Fibroblast of the aortic adventitia (primary cell): Measurements from ENCODE around the gene NFAT5. TPM values are rescaled to one million over a fixed set of nuclear protein-coding genes. Genes with fewer than 3 reads are reported as not detected.

Experiments
- DNase-seq: peaks from one replicate; pipeline ENCODE4 v3.0.0-alpha.2; 2010; ENCODE audit warnings: low read depth
- H3K4me3 ChIP-seq: 2 replicates; pipeline ENCODE4 v1.5.1; 2011; ENCODE audit warnings: low read depth, mild to moderate bottlenecking, control low read depth, low read length, moderate library complexity
- total RNA-seq: library from RNA; depleted of rRNA; stranded (reverse); fragments of >200 nt; gene quantifications from 2 replicates; pipeline ENCODE4 v1.2.3, GENCODE V29; 2012; ENCODE audit warnings: low replicate concordance
- TF ChIP-seq, protein P1 (sequence below): IDR thresholded peaks from 2 replicates; pipeline ENCODE4 v1.5.1; 2011; ENCODE audit warnings: mild to moderate bottlenecking, low read length, control low read depth, inconsistent platforms; ENCODE audit not compliant: insufficient read depth

The NFAT5 gene
- total RNA-seq, 1 donor: 53.9 TPM

DNA sequence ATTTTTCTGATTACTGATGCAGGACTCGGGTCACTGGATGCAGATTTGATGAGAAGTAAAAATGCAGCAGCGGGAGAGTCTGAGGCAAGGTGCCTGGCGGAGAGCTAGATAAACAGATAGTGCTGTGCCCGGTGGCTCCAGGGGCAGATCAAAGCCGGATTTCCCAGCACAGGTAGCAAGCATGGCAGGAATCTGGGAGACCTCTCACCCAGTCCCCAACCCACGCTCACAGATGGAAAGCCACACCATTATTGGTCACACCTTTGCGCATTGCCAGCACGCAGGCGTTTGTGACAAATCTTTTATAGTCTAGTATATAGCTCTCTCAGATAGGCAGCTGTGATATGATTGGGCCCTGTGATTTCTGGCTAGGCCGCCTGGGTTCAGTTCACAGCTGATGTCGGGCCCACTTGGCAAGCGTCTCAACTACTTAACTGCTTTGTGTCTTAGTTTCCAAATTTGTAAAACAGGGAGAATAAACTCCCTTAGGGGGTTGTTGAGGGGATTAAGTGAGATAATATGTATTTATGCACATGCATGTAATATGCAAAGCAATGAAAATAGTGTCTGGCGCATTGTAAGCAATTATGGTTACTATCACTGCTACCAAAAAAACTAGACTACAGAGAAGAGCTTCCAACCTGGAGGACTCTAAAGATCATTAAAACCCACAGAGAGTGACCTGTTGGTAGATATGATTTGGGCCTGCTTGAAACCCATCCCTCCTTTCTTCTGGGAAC lies 42.0 kb upstream of the NFAT5 start:
- H3K4me3 ChIP-seq: no peak overlapping the region
- TF ChIP-seq, protein P1, sequence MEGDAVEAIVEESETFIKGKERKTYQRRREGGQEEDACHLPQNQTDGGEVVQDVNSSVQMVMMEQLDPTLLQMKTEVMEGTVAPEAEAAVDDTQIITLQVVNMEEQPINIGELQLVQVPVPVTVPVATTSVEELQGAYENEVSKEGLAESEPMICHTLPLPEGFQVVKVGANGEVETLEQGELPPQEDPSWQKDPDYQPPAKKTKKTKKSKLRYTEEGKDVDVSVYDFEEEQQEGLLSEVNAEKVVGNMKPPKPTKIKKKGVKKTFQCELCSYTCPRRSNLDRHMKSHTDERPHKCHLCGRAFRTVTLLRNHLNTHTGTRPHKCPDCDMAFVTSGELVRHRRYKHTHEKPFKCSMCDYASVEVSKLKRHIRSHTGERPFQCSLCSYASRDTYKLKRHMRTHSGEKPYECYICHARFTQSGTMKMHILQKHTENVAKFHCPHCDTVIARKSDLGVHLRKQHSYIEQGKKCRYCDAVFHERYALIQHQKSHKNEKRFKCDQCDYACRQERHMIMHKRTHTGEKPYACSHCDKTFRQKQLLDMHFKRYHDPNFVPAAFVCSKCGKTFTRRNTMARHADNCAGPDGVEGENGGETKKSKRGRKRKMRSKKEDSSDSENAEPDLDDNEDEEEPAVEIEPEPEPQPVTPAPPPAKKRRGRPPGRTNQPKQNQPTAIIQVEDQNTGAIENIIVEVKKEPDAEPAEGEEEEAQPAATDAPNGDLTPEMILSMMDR: no peak

DNA sequence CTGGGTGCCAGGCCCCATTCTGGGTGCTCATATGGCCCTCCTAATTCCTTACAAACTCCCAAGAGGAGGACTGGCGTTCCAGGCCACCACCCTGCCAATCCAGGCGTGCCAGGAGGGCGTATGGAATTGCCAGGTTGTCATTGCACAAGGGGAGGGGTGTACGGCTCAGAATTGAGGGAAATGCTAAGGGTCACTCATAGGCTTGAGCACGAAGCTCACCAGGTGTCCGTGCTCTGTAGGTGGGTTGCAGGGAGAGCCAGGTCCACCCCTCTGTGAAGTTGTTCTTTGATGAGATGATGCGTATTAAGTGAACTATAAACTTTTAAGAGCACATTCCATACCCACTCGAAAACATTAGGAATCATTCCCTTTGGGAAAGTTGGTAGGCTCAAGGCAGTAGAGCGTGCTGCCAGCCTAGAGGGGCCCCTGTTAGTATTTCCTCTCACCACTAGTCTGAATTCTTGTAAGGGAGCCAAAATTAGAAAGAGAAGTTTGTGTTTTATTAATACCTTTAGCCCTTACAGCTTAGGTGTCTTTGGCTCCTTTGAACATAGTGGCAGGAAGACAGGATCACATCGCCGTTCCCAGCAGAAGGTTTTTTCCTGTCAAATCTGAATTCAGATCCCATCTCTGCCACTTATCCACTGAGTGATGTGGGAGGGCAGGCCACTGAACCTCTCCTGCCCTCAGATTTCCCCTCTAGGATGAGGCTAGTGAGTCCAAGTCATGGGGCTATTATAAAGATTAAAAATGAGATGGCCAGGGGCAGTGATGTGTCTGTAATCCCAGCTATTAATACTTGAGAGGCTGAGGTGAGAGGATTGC lies 38.7 kb upstream of the NFAT5 start:
- no peak overlapping the region for H3K4me3 ChIP-seq
- TF ChIP-seq, protein P1: no peak
- no peak for DNase-seq

More for the DNA sequence above, 42.0 kb upstream of the NFAT5 start:
- DNase-seq: no peak

DNA sequence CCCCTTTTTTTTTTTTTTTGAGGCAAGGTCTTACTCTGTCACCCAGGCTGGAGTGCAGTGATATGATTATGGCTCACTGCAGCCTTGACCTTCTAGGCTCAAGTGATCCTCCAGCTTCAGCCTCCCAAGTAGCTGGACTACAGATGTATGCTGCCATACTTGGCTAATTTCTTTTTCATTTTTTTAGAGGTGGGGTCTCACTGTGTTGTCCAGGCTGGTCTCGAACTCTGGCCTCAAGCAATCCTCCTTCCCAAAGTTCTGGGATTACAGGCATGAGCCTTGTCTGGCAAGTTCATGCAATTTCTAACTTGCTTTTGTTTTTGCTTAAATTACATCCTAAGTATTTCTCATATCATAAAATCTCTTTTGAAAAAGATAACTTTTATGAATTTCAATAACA lies 33.8 kb upstream of the NFAT5 start:
- DNase-seq: no peak
- TF ChIP-seq, protein P1: no peak
- H3K4me3 ChIP-seq: no peak overlapping the region

DNA sequence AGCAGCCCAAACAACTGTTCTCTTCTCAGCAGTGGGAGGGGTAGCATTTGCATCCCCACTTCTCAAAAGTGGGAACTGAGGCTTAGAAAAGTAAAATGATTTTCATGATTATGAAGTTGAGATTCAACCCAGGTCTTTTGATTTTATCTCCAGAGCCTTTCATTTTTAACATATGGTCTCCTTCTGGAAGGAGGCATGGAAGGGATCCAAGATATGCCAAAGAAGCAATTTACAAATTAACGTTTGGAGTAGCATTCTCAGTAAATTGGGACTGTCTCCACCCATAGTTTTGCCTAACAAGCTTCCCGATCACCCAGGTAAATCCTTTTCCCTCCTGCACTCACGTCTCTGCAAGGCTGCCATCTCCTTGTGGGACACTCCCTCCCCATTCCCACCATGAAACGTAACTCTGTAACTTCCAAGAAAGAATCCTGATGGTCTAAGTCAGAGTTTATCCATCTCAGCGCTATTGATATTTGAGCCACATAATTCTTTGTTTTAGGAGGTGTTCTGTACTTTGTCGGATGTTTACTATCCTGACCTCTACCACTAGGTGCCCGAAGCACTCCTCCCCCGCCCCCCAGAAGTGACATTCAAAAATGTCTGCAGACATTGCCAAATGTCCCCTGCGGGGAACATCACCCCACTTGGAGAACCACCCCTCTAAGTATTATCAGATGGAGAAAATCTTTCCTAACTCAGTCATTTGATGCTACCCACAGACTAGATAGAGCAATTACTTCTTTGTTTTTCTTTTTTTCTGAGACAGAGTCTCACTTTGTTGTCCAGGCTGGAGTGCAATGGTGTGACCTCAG lies 32.9 kb upstream of the NFAT5 start:
- H3K4me3 ChIP-seq: no peak overlapping the region
- TF ChIP-seq, protein P1: no peak
- no peak for DNase-seq

DNA sequence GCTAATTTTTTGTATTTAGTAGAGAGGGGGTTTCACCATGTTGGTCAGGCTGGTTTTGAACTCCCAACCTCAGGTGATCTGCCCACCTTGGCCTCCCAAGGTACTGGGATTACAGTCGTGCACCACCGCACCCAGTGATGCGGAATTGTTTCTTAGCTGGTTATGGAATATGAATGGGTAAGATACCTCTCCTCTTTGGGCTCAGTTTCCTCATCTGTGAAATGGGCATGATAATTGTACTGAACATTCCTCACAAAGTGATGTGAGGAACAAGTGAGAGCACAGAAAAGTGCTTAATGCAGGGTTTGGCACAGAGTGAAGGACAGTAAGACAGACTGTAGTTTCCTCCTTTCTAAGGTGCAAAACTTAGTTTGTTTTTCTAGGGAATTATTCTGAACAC lies 31.0 kb upstream of the NFAT5 start:
- TF ChIP-seq, protein P1: no peak
- no peak for DNase-seq
- no peak overlapping the region for H3K4me3 ChIP-seq

DNA sequence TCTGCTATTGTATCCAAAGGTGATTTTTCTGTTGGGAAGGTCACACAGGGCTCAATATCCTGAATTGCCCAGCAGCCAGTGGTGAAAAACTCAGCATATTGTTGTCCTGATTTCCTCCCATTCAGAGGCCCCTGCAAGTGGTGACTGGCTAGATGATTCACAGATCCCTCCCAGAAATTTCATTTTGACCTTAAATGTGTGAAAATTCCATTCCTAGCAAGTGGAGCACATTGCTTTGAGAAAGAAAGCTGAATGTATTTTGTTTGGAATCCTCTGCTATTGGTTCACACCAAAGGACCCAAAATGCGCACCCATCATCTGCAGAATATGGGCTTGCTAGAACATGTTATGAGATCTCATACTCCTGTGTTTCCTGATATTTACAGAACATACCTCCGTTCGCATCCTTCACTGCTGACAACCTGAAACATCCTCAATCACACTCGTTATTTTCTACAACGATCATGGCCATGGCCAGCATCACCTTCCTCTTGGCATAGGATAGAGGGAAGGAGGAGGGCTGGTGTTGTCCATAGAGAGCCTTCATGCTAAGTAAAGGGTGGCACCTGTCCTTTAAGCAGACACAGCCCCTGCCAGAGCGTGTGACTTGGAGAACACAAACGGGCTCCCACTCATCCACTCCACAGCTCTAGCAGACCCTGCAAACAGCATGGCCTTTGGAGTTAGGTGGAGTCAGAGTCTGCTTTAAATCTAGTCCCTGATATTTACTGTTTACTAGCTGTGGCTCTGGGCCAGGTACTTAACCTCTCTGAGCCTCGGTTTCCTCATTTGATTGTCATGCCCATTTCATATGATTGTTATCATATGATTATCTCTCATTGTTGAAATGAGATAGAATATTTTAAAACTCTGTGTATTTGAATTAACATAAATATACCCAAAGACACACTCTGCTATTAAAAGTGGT lies 30.4 kb upstream of the NFAT5 start:
- DNase-seq: peak; percentile 51
- TF ChIP-seq, protein P1: no peak

More for the DNA sequence above, 30.4 kb upstream of the NFAT5 start:
- no peak overlapping the region for H3K4me3 ChIP-seq
